Measurements from ENCODE around the gene AP1S1.

DNA sequence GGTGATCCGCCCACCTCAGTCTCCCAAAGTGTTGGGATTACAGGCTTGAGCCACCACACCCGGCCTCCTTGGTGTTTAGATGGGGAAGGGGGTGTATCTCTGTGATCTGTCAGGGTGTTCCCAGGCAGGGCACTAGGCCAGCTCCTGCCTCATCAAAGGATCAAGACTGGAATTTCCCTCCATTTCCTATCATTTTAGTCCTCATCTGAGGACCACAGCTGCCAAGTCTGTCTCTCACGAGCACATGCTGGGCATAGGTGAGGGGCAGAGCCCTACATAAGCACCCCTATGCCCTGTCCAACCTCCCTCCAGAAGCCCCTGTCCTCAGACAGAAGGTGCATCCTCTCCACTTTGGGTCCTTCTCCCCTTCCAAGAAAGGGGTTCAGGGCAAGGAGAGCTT, 49.5 kb upstream of the AP1S1 start:
- TF ChIP-seq, protein P1, sequence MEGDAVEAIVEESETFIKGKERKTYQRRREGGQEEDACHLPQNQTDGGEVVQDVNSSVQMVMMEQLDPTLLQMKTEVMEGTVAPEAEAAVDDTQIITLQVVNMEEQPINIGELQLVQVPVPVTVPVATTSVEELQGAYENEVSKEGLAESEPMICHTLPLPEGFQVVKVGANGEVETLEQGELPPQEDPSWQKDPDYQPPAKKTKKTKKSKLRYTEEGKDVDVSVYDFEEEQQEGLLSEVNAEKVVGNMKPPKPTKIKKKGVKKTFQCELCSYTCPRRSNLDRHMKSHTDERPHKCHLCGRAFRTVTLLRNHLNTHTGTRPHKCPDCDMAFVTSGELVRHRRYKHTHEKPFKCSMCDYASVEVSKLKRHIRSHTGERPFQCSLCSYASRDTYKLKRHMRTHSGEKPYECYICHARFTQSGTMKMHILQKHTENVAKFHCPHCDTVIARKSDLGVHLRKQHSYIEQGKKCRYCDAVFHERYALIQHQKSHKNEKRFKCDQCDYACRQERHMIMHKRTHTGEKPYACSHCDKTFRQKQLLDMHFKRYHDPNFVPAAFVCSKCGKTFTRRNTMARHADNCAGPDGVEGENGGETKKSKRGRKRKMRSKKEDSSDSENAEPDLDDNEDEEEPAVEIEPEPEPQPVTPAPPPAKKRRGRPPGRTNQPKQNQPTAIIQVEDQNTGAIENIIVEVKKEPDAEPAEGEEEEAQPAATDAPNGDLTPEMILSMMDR (IDR thresholded peaks at IDR 0.05), result no peak
- no peak for TF ChIP-seq POLR2A (IDR thresholded peaks at IDR 0.05)

Measured in breast epithelium (tissue), 3 donors.